GM10266 (cell line): ENCODE data around the gene SNX21.
"Not testable (repeated sequence)": the region's sequence is repeated elsewhere in the genome, so short reads cannot be mapped to it uniquely, and the experiment has no call there.

ENCODE experiments used
- DNase-seq: peaks from one replicate; pipeline ENCODE4 v3.0.0; 2012; ENCODE audit errors: extremely low spot score
- CTCF ChIP-seq: IDR thresholded peaks from 2 replicates; pipeline ENCODE4 v1.5.1; 2012; ENCODE audit warnings: mild to moderate bottlenecking, low read depth; ENCODE audit not compliant: control insufficient read depth, insufficient read depth; ENCODE audit errors: missing control alignments

The SNX21 gene

GRCh38 chr20:45833030-45833882 lies at the start of gene SNX21:
SNX21 (plus strand) TSS chr20:45833799; CDS start chr20:45833920, 121 bp downstream.
- peak; percentile 67 for DNase-seq

GRCh38 chr20:45788351-45788750 lies 45.2 kb upstream of the SNX21 start:
- no peak for TF ChIP-seq CTCF
- no peak for DNase-seq

More at GRCh38 chr20:45833030-45833882, at the start of gene SNX21:
- no peak for TF ChIP-seq CTCF

- TF ChIP-seq CTCF, result no peak
- no peak for DNase-seq
Measured at GRCh38 chr20:45792317-45793118, 41.1 kb upstream of the SNX21 start.

- no peak for DNase-seq
- TF ChIP-seq CTCF, result no peak
Measured at GRCh38 chr20:45796337-45797065, 37.1 kb upstream of the SNX21 start.

GRCh38 chr20:45797510-45797909 lies 36.1 kb upstream of the SNX21 start:
- not testable (repeated sequence) for DNase-seq

- not testable (repeated sequence) for DNase-seq
Measured at GRCh38 chr20:45797955-45798354, 35.6 kb upstream of the SNX21 start.

- DNase-seq, result peak; percentile 72
- peak; percentile 75 for TF ChIP-seq CTCF
Measured at GRCh38 chr20:45798935-45799642, 34.5 kb upstream of the SNX21 start.
